GM12878 (cell line): ENCODE measurements around the gene ULK1. TPM values are rescaled to one million over a fixed set of nuclear protein-coding genes. Genes with fewer than 3 reads are reported as not detected.

Experiments used
- E2F8 ChIP-seq: fragments of 450-650 bp; IDR thresholded peaks from 2 replicates; pipeline ENCODE4 v1.6.1; 2018; ENCODE audit warnings: mild to moderate bottlenecking, low read depth, moderate library complexity; ENCODE audit not compliant: partially characterized antibody
- NRF1 ChIP-seq: conservative IDR thresholded peaks from 2 replicates; pipeline ENCODE4 v1.6.1; 2011; ENCODE audit warnings: mild to moderate bottlenecking, low read depth, low read length, improper control_type of control experiment
- SRF ChIP-seq, 2 experiments: IDR thresholded peaks; 2 replicates each; pipeline ENCODE4 v1.6.1; 2011; ENCODE audit warnings: low read depth in 2 of 2, low read length in 2 of 2, mild to moderate bottlenecking in 1 of 2, moderate library complexity in 1 of 2
- polyA plus RNA-seq, 11 experiments: library from polyadenylated mRNA; depleted of rRNA in 4 of 11; unstranded in 6 of 11; stranded (reverse) in 5 of 11; fragments of >200 nt; fragmentation: Nextera tagmentation in 4 of 11; fragmentation: Illumina TruSeq in 1 of 11; extraction: Ambion mirVana in 4 of 11; extraction: Trizol in 1 of 11; gene quantifications; 1 replicate in 1 of 11; 2 replicates in 10 of 11; pipeline versions ENCODE4 v1.2.1 to v1.2.3, GENCODE V29; 2011 to 2016; ENCODE audit warnings: inconsistent platforms in 2 of 11, missing spikeins in 2 of 11, low read depth in 1 of 11
- total RNA-seq, 4 experiments: library from RNA; depleted of rRNA in 3 of 4; stranded (reverse); fragments of >200 nt in 3 of 4; fragmentation: Illumina TruSeq in 1 of 4; extraction: Trizol in 1 of 4; gene quantifications; 2 replicates each; pipeline versions ENCODE4 v1.2.1 to v1.2.3, GENCODE V29; 2013 to 2021
- TF ChIP-seq, protein P1 (sequence below): fragments of 450-650 bp; IDR thresholded peaks from 2 replicates; pipeline ENCODE4 v1.6.1; 2017; ENCODE audit warnings: low read depth, mild to moderate bottlenecking, moderate library complexity
- TF ChIP-seq, protein P2 (sequence below): IDR thresholded peaks from 2 replicates; pipeline ENCODE4 v1.6.1; 2011; ENCODE audit warnings: borderline replicate concordance, low read depth, mild to moderate bottlenecking, moderate library complexity, low read length; ENCODE audit not compliant: insufficient read depth, poor library complexity, severe bottlenecking

Gene ULK1
- total and polyA plus RNA-seq, 10 of the 15 experiments (the other 5 are each of a cell fraction or from before 2014, with no cell fraction given) = 0.13 to 14.1 (median 1.5) TPM

GRCh38 chr12:131909752-131910219 is 15.4 kb downstream of the ULK1 start (continued):
- TF ChIP-seq E2F8 (no peak), NRF1 (no peak), SRF (IDR thresholded peaks at IDR 0.05; ENCODE audit: low read depth in 2 of 2, low read length in 2 of 2) (no peak)
- TF ChIP-seq, protein P1, sequence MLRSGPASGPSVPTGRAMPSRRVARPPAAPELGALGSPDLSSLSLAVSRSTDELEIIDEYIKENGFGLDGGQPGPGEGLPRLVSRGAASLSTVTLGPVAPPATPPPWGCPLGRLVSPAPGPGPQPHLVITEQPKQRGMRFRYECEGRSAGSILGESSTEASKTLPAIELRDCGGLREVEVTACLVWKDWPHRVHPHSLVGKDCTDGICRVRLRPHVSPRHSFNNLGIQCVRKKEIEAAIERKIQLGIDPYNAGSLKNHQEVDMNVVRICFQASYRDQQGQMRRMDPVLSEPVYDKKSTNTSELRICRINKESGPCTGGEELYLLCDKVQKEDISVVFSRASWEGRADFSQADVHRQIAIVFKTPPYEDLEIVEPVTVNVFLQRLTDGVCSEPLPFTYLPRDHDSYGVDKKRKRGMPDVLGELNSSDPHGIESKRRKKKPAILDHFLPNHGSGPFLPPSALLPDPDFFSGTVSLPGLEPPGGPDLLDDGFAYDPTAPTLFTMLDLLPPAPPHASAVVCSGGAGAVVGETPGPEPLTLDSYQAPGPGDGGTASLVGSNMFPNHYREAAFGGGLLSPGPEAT = no peak
- TF ChIP-seq, protein P2, sequence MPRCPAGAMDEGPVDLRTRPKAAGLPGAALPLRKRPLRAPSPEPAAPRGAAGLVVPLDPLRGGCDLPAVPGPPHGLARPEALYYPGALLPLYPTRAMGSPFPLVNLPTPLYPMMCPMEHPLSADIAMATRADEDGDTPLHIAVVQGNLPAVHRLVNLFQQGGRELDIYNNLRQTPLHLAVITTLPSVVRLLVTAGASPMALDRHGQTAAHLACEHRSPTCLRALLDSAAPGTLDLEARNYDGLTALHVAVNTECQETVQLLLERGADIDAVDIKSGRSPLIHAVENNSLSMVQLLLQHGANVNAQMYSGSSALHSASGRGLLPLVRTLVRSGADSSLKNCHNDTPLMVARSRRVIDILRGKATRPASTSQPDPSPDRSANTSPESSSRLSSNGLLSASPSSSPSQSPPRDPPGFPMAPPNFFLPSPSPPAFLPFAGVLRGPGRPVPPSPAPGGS = no peak
